NCI-H446 treated with DMSO at 0.1 percent for 48 hours (cell line): Measurements from ENCODE around the gene CLECL1.
"Not testable (repeated sequence)": the region's sequence is repeated elsewhere in the genome, so short reads cannot be mapped to it uniquely, and the experiment has no call there.

Source experiments
- DNase-seq: peaks from one replicate; lab custom pipeline; 2025; lab: John Stamatoyannopoulos, UW

The CLECL1 gene

DNA sequence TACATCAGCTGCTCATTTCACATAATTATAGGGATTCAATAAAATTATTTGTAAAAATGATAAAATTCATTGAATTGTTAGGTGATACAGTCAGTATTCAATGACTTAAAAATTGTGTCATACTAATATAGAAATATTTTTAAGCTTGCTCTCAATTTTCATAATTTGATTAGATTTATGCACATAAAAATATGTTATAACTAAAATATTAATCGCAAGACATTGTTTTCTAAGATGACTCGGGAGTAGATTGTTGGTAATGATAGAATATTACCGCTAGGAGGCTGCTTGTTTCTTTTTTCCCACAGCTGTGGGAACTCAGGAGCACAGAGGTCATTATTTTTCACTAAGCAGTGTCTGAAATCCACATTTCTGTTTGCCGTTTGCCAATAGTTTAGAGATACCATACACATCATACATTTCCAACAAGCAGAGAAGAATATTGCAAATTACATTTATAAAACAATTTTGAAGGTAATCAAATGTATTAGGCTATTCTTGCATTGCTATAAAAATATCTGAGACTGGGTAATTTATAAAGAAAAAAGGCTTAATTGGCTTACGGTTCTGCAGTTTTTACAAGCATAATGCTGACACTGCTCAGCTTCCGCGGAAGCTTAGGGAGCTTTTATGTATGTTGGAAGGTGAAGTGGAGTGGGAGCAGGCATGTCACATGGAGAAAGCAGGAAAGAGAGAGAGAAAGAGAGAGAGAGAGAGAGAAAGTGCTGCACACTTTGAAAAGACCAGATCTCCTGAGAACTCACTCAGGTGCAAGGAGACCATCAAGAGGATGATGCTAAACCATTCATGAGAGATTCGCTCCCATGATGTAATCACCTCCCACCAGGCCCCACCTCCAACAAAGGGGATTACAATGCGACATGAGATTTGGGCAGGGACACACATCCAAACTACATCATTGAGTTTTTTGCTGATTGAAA, 18.6 kb upstream of the CLECL1 start:
- DNase-seq, result no peak

DNA sequence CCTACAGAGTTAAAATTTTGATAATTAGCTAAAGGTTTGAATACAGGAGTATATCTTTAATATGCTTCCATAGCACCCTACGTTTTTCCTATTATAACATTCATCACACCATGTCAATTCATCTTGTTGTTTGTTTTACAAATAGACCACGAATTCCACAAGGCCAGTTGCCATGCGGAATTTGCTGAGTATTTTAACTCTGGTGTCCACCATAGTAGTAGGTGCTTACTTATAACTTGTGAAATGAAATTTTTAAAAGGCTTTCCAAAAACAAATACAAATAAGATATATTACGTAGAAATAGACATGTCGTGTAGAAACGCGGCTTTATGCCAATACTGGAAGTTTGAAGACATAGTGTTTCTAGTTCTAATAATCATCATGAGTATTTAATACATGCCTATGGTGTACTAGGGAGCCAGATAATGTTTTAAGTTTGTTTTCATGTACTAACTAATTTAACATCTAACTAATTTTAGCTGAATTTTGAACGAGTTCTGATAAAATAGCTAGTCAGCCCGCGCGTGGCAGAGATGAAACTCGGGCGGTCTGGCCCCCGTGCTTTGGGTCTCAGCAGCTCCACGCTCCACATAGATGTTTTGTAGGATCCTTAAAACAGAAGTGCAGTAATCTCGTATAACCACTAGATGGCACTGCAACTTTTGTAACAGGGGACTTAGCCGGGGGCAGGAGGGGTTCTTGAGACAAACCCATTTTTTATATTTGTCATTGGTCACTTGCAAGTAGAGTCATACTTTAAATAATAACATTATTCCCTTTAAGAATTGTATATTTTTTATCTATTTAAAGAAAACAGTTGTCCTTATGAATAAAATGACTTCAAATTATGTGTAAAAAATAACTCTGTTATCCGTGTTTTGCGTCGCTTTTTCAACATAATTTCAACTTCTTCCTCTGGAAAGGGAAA, 17.6 kb upstream of the CLECL1 start:
- peak; percentile 18 for DNase-seq

DNA sequence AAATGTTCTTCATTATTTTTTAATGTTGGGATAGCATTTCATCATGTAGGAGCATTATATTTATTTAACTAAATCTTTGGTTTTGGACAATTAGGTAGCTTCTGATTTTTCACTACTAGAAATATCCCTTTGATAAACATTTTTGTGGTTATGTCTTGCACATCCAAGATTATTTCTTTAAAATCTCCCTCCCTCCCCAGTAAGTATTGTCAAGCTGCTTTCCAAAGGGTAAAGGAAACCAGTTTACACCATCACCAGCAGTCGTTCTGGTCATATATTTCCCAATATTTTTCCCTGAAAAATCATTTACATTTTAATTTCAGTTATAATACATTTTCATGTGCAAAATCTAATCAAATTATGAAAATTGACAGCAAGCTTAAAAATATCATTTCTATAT, 16.7 kb upstream of the CLECL1 start:
- DNase-seq, result no peak

DNA sequence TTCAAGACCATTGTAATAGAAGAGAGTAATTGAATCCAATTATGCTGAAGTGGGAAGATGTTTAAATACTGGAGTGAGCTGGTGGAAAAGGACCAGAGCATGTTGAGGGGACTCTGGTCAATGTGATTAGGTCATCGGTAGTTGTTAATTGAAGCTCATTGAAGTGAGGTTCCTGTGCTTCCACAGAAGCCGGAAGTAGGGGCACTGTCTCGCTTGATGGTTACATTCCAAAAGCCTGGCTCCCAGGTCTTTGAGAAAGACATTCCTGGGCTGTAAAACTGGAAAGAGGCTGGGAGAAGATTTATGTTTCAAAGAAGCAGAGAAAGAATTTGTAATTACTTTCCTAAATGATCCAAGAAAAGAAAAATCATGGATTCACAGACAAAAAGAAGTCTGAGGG, 12.3 kb upstream of the CLECL1 start:
- DNase-seq, result no peak

DNA sequence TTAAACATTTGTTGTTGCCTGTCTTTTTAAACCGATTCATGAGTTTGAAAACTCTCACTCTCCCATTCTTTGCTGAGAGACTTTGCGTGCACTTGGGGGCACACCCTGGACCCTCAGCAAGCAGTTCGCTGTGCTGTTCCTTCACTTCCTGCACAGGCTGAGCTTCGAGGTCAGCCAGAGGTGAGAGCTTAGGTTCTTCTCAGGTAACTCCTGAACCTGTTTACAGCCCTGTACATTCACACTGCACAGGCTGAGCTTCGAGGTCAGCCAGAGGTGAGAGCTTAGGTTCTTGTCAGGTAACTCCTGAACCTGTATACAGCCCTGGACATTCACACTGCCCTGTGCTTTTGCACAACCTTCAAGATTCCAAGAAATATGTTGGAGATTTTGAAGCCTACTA, 9.8 kb upstream of the CLECL1 start:
- DNase-seq, result no peak

DNA sequence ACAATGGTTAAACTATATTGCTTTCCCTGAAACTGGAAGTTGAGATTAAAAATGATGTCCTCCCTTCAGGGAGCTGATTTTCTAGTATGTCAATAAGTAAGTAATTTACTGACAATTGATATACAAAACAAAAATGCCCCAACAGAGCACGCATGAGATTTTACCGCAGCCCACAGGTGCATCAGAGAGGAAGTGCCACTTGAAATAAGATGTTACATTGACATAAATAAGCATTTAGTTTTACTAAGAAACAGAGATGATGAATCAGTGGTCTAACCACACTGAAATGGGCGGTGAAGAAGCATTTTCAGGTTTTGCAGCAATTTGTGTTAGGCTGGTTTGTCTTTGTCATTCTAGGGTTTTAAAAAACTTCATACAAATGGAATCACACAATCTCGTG, 8.8 kb upstream of the CLECL1 start:
- DNase-seq, result no peak

DNA sequence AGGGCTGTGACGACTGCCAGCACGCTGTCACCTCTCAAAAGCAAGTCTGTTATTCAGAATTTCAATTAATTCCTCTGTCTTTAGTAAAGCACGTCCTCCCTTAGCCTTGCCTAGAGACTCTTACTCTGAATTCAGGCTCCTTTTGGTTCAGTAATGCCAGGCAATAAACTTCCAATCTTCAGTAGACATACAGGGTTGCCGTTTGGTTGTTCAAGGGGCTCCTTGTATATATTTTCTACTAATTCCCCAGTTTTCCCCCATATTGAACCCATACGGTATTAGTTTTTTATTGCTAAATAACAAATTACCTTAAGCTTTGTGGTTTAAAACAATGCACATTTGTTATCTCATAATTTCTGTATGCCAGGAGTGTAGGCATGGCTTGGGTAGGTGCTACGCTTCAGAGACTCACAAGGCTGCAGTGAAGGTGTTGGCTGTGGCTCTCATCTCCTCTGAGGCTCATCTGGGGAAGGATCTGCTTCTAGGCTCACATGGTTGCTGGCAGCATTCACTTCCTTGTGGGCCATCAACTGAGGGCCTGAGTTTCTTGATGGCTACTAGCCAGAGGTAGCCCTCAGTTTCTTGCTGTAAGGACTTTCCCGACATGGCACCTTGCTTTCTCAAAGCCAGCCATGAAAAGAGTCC, 7.3 kb upstream of the CLECL1 start:
- no peak for DNase-seq

DNA sequence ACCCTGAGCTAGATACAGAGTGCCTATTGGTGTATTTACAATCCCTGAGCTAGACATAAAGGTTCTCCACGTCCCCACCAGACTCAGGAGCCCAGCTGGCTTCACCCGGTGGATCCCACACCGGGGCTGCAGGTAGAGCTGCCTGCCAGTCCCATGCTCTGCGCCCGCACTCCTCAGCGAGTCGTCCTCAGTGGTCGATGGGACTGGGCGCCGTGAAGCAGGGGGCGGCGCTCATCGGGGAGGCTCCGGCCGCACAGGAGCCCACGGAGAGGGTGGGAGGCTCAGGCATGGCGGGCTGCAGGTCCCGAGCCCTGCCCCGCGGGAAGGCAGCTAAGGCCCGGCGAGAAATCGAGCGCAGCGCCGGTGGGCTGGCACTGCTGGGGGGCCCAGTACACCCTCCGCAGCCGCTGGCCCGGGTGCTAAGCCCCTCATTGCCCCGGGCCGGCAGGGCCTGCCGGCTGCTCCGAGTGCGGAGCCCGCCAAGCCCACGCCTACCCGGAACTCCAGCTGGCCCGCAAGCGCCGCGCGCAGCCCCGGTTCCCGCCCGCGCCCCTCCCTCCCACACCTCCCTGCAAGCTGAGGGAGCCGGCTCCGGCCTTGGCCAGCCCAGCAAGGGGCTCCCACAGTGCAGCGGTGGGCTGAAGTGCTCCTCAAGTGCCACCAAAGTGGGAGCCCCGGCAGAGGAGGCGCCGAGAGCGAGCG, 6.7 kb upstream of the CLECL1 start:
- DNase-seq, result not testable (repeated sequence)

DNA sequence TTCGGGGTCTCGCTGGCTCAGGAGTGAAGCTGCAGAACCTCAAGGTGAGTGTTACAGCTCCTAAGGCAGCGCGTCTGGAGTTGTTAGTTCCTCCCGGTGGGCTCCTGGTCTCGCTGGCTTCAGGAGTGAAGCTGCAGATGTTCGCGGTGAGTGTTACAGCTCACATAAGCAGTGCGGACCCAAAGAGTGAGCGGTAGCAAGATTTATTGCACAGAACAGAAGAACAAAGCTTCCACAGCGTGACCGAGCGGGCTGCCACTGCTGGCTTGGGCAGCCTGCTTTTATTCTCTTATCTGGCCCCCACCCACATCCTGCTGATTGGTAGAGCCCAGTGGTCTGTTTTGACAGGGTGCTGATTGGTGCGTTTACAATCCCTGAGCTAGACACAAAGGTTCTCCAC, 6.0 kb upstream of the CLECL1 start:
- DNase-seq, result not testable (repeated sequence)

DNA sequence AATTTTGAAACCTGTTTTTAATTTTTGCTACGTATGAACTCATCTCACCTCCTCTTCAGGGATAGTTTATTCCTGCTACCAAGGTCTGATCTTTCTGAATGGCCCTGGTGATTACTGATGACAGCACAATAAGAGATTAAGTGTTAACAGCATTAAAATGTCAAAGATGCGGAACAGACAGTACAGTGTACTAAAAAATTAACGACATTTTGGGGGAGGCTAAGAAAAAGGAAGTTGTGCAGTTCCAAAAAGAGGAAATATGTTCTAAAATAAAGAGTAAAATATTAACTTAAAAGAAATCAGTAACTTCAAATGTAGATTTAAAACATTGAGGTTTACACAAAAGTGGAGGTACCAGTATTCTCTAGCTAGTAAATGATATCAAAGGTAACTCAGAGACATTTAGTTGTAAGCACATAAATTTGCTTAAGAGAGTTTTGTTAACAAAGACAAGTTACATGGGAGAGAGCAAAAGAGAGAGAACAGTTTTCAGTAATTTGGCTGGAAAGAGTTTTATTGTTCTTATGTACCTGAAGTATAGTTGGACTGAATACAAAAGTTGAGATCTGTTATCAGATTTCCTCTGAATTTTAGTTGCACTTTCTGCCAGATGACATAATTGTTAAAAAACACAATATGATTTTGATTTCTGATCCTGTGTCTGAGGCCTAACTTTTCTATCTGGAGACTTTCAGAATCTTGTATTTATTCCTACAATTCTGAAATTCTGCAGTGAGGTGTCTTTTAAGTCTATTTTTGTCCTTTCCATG, 4.2 kb upstream of the CLECL1 start:
- DNase-seq, result no peak

DNA sequence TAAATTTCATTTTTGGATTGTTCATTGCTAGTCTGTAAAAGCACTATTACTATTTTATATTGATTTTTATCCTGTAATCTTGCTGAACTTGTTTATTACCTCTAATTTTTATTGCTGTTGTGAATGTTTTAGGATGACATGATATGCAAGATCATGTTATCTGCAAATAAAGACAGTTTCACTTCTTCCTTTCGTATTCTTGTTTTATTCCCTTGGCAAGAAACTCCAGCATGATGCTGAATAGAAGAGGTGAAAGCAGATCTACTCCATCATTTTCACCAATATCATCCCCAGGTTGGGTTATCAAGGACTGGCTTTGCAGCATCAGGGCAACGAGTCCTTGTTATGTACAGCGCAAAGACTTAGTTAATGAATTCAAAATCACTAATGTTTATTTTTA, 2.7 kb upstream of the CLECL1 start:
- no peak for DNase-seq

DNA sequence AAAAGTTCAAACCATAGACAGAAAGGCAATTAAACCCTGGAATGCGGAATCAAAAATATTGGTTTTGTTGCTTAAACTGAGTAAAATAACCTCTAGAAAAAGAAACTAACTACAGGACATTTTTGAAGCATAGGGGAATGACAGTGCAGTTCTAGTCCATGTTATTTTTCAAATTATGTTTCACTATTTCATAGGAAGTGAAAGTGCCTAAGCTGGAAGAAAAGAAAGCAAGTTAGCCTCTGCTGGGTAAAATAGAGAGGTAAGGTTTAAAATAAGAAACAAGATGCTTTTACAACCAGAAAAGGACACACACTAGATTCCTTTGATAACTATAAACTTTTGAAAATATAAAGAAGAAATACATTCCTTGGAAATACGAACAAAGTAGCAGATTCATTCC, 1.1 kb downstream of the CLECL1 start:
- no peak for DNase-seq

DNA sequence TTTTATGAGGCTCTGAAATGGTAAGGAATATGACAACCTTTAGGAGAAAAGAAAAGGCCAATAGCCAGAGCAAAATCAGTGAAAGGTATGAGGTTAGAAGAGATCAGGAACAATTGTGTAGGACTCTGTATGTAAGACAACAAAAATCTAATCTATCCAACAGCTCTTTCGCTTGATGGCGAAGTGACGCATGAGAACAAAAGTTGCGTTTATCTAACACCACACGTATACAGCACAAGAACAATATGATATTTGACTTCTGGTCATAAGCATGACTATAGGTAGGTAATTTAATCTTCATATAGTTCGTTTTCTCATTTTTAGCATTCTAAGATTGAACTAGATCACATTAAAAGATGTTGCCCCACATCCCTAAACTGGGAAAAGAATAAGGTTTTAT, 1.5 kb downstream of the CLECL1 start:
- no peak for DNase-seq

DNA sequence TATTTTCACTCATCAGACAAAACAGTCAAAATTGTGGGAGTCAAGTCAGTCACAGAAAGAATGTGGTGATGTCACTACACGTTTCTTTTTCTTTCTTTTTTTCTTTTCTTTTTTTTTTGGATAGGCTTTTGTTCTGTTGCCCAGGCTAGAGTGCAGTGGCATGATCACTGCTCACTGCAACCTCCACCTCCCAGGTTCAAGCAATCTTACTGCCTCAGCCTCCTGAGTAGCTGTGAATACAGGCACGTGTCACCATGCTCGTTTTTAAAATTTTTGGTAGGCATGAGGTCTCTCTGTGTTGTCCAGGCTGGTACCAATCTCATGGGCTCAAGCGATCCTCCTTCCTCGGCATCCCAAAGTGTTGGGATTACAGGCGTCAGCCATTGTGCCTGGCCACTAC, 2.3 kb downstream of the CLECL1 start:
- no peak for DNase-seq

DNA sequence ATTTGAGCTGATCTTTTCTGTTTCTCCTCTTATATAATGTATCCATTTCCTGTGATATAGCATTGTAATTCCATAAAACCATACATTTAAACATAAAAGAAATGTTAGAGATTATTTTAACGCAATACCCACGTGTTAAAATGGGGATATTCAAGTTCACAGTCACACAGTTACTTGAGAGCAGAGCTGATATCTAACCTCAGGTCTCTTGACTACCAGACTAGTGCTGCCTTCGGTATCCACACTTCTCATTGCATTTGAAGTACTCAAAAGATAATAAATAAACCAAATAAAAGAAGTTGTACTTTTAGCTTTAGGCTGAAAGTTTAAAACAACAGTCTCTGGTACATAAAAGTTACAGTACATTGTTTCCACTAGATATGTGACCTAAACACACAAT, 2.9 kb downstream of the CLECL1 start:
- no peak for DNase-seq

DNA sequence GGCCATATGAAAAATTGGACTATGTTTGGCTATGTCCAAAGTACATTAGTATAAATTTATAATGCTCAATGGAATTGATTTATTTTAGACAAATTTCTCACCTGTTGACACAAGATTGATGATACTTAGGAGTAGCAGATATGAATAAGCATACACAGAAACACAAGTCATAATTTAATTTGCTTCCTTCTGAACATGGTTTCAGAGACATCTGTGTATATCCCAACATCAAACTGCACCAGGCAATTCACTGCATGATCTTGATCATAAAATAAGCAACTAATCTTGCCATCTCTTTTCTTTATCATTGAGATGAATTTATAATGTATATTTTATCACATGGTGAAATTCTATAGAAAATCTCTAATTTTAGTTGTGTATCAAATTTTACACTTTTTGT, 3.8 kb downstream of the CLECL1 start:
- DNase-seq, result no peak

DNA sequence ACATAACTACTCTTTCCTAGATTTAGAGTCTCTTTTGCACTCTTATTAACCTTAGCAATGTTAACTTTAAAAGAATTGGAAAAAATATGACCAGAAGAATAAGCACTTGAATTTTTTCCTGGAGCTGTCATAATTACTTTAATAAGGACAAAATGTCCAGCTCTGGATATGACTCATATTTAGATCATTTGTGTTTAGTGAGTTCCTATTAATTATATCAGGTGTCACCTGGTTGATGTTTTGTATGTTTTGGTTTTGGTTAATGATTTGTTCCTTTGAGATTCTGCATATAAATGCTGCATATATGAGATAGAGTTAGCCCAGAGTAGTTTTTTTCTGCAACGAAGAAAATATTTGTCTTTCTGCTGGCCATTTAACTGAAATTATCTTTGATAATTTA, 5.1 kb downstream of the CLECL1 start:
- no peak for DNase-seq

DNA sequence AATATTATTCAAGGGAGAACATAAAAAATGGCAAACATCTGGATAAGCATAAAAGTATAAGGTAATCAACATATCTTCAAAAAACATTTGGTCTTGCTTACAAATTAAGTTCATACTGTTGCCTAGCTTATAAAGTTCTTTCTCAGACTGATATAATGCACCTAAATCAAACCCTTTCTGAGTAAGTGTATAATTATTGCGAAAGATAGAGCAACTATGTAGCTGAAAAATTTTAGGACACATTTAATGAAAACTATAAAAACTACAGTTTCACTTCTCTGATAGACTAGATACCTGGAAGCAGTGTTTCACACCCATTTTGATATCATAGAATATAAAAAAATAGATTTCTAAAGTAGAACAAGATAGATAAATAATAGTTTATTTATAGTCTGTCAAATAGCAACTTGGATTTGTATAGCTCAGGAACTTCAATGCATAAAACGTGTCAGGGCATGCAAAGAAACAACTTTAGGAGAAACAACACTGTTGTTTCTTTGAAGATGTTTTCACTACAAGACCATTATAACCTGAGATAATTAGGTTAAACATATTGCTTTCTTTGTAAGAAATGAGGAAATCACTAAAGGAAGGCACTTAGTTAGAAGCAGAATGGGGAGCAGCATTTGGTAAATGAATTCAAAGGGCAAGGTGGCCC, 7.6 kb downstream of the CLECL1 start:
- no peak for DNase-seq

DNA sequence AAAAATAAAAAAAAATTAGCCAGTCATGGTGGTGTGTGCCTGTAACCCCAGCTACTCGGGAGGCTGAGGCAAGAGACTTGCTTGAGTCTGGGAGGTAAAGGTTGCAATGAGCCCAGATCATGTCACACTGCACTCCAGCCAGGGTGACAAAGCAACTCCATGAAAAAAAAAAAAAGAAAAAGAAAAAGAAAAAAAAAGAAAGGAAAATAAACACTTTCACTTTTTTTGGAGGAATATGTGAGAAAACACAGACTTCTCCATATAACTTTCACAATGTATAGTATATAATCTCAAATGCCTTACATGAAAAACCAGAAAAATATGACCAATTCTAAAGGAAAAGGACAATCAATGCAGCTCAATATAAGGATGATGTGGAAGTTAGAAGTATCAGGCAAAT, 8.9 kb downstream of the CLECL1 start:
- no peak for DNase-seq

DNA sequence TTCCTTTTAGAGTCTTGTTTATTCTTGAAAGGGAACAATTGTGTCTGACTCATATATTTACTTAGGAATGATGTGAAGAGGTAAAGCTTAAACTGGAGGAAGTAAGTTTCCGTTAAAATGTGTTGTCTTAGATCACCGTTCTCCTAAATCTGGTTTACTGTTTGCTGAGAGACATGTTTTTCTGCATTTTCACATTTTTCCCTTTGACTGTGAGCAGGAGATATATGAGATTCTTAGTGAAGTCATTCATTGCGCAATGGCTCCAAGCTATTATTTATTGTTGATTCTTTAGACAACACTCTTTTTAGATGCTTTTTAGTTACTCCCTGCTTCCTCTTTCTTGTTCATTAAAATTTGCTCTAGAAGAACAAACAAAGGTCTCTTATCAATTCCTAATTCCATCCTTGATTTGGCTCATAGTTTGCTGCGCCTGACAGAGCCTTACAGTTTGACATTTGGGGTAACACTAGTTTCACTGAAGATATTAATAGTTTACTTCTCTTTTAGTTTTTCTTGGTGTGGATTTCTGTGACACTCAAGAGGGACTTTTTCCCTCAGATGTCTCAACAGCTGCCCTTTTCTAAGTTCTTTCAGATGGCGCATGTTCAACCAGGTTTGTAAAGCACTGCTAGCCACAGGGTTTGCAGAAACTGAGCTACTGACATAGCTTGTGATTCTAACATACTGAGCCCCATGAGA, 11.4 kb downstream of the CLECL1 start:
- DNase-seq, result no peak
